HG03196 (cell line): ENCODE measurements around the gene TRAPPC4.

Source experiments
- ATAC-seq: cut with Tn5 transposase; IDR thresholded peaks from one replicate; pipeline ENCODE4 v1.9.1; 2021; ENCODE audit not compliant: unreplicated experiment

Gene TRAPPC4

DNA sequence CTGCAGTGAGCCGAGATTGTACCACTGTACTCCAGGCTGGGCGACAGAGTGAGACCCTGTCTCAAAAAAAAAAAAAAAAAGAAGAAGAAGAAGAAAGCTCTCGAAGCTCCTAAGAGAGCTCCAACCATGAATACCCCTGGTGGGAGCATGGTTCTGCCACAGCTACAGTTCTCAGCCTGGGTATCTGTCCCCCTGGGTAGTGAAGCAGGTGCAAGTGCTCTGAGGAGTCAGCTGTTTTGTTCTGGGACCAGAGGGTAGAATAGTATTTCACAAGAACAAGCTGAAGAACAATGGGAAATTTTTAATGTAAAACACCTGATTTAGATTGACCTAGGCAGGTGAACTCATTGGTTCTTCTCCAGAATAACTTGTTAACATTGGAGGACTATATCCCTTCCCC, 42.7 kb downstream of the TRAPPC4 start:
- ATAC-seq: no peak

DNA sequence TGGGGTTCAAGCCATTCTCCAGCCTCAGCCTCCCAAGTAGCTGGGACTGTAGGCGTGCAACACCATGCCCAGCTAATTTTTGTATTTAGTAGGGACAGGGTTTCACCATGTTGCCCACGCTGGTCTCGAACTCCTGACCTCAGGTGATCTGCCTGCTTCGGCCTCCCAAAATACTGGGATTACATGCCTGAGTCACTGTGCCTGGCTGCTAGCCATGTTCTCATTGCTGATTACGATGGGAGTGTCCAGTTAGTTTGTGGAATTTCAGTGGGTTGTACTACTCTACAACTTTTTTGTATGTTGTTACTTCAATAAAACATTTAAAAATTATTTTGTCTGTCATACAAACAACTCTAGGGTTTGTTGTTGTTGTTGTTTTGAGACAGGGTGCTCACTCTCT, 44.2 kb downstream of the TRAPPC4 start:
- ATAC-seq: no peak

DNA sequence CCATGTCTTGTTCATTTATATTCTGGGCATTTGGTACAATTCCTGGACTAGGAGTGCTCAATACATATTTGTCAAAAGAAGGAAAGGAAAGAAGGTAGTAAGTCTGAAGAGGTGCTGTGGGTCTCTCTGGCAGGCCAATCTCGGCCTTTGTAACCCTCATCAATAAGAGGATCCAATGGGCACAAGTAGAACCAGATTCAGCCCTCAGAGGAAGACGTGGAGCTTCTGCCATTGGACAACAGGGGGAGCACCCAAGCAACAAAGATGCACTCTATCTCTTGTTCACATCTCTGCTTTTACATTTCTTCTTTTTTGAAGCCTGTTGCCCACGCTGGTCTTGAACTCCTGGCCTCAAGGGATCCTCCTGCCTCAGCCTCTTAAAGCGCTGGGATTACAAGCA, 46.8 kb downstream of the TRAPPC4 start:
- no peak for ATAC-seq

DNA sequence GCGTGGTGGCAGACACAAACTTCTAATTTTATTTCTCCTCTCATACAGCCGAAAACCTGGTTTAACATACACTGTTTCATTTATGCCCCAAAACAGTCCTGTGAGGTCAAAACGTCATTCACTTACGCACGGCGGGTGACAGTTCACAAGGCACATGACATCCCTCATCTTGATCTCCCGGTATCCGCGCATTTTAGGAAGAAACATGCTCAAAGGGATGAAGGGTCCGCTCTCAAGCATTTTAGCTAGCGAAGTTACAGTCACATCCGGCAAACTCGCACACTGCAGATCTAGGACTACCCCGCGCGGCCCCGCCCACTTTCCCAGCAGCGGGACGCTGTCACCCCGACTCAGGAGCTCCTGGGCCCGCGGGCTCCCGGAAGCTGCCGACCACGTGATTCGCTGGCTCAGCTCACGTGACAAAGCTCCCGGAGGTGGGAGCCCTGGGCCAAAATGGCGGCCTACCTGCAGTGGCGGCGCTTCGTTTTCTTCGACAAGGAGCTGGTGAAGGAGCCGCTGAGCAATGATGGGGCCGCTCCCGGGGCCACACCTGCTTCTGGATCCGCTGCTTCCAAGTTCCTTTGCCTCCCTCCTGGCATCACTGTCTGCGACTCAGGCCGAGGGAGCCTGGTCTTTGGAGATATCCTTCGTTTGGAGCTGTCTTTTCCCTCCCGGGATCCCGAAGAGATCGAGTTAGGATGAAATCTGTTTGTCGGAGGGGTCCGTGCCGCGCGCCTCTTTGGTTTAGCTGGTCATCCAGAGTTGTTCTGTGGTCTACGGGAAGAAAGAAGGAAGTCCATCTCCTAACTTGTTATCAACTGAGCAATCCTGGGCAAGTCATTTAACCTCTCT, 49.0 kb downstream of the TRAPPC4 start, which contains the start of gene VPS11:
VPS11 (plus strand) TSS at position 448 of the 852 bp plus-strand sequence; CDS start at position 454, 6 bp downstream.
- ATAC-seq: peak; percentile 92
